ENCODE results near the gene ZAR1.

- no peak for TF ChIP-seq EZH2 (IDR thresholded peaks at IDR 0.05; ENCODE audit: borderline replicate concordance, low read depth, low read length, poor library complexity, severe bottlenecking)
- TF ChIP-seq, protein P1, sequence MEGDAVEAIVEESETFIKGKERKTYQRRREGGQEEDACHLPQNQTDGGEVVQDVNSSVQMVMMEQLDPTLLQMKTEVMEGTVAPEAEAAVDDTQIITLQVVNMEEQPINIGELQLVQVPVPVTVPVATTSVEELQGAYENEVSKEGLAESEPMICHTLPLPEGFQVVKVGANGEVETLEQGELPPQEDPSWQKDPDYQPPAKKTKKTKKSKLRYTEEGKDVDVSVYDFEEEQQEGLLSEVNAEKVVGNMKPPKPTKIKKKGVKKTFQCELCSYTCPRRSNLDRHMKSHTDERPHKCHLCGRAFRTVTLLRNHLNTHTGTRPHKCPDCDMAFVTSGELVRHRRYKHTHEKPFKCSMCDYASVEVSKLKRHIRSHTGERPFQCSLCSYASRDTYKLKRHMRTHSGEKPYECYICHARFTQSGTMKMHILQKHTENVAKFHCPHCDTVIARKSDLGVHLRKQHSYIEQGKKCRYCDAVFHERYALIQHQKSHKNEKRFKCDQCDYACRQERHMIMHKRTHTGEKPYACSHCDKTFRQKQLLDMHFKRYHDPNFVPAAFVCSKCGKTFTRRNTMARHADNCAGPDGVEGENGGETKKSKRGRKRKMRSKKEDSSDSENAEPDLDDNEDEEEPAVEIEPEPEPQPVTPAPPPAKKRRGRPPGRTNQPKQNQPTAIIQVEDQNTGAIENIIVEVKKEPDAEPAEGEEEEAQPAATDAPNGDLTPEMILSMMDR (conservative IDR thresholded peaks at IDR 0.05; ENCODE audit: low read depth, low read length) = no peak
Measured at GRCh38 chr4:48462363-48462762, 27.7 kb upstream of the ZAR1 start.
